Keratinocyte (primary cell): Measurements from ENCODE around the gene PRPF6. TPM values are rescaled to one million over a fixed set of nuclear protein-coding genes. Genes with fewer than 3 reads are reported as not detected.

Source experiments
- DNase-seq: peaks from one replicate; pipeline ENCODE4 v3.0.0-alpha.2; 2011; ENCODE audit warnings: low read depth, missing footprints, low spot score
- FAIRE-seq: peaks from 2 replicates; lab custom pipeline; 2011; peaks lifted over from hg19 to GRCh38; lab: Jason Lieb, UNC
- H2AFZ ChIP-seq: 2 replicates; pipeline ENCODE4 v1.6.0; 2012; ENCODE audit warnings: low read length, control low read depth, inconsistent platforms; ENCODE audit not compliant: control insufficient read depth
- H3K27ac ChIP-seq: 2 replicates; pipeline ENCODE4 v1.5.1; 2011; ENCODE audit warnings: low read length; ENCODE audit not compliant: control insufficient read depth, insufficient read depth
- H3K27me3 ChIP-seq: 3 replicates; pipeline ENCODE4 v1.6.0; 2011; ENCODE audit warnings: low read length; ENCODE audit not compliant: control insufficient read depth, insufficient read depth; ENCODE audit errors: extremely low read depth
- H3K36me3 ChIP-seq, 2 experiments: 2 replicates in 1 of 2; 3 replicates in 1 of 2; pipeline ENCODE4 v1.5.1; 2011; ENCODE audit warnings: low read length in 2 of 2, mild to moderate bottlenecking in 1 of 2; ENCODE audit not compliant: control insufficient read depth in 2 of 2, insufficient read depth in 2 of 2; ENCODE audit errors: extremely low read depth in 1 of 2
- H3K4me1 ChIP-seq: 3 replicates; pipeline ENCODE4 v1.5.1; 2011; ENCODE audit warnings: low read length; ENCODE audit not compliant: control insufficient read depth, insufficient read depth; ENCODE audit errors: extremely low read depth
- H3K4me2 ChIP-seq: 3 replicates; pipeline ENCODE4 v1.6.0; 2011; ENCODE audit warnings: low read depth, low read length; ENCODE audit not compliant: control insufficient read depth, insufficient read depth; ENCODE audit errors: extremely low read depth
- H3K4me3 ChIP-seq, 3 experiments: fragments of 200-600 bp in 1 of 3; sonication (generic) in 1 of 3; 2 replicates in 2 of 3; 3 replicates in 1 of 3; pipeline ENCODE4 v1.5.1; 2011 to 2016; ENCODE audit warnings: low read length in 3 of 3, mild to moderate bottlenecking in 3 of 3, control low read depth in 2 of 3, inconsistent platforms in 1 of 3, low read depth in 1 of 3, mixed read lengths in 1 of 3, mixed run types in 1 of 3, moderate library complexity in 1 of 3; ENCODE audit not compliant: control insufficient read depth in 2 of 3, insufficient read depth in 2 of 3; ENCODE audit errors: extremely low read depth in 1 of 3
- H3K79me2 ChIP-seq: 2 replicates; pipeline ENCODE4 v1.6.0; 2012; ENCODE audit warnings: low read length; ENCODE audit not compliant: control insufficient read depth, insufficient read depth
- H3K9ac ChIP-seq: 3 replicates; pipeline ENCODE4 v1.6.0; 2011; ENCODE audit warnings: low read length; ENCODE audit not compliant: control insufficient read depth, insufficient read depth; ENCODE audit errors: extremely low read depth
- H3K9me1 ChIP-seq: 3 replicates; pipeline ENCODE4 v1.6.0; 2011; ENCODE audit warnings: low read length; ENCODE audit not compliant: control insufficient read depth, insufficient read depth; ENCODE audit errors: extremely low read depth
- H3K9me3 ChIP-seq: 2 replicates; pipeline ENCODE4 v1.5.1; 2012; ENCODE audit warnings: low read depth, low read length; ENCODE audit not compliant: control insufficient read depth
- H4K20me1 ChIP-seq: 3 replicates; pipeline ENCODE4 v1.6.0; 2011; ENCODE audit warnings: low read length; ENCODE audit not compliant: control insufficient read depth, insufficient read depth; ENCODE audit errors: extremely low read depth
- EZH2 ChIP-seq: IDR thresholded peaks from one replicate; pipeline ENCODE4 v1.6.1; 2012; ENCODE audit warnings: inconsistent platforms, mild to moderate bottlenecking, low read length, moderate library complexity
- dilution Hi-C: fragments of 300-500 bp; cut with MboI; formaldehyde crosslinking; loops from one replicate; pipeline ENCODE4 v1.7.0; 2020; ENCODE audit warnings: low sequenced_read_pairs; ENCODE audit not compliant: extremely low pct_ligation_motif_present
- polyA plus RNA-seq, 5 experiments: library from polyadenylated mRNA; depleted of rRNA in 3 of 5; stranded (reverse) in 3 of 5; stranded (forward) in 1 of 5; unstranded in 1 of 5; fragments of >200 nt; gene quantifications; 1 replicate in 1 of 5; 2 replicates in 3 of 5; 3 replicates in 1 of 5; pipeline versions ENCODE4 v1.2.1 to v1.2.3, GENCODE V29; 2011 to 2012; ENCODE audit warnings: missing spikeins in 2 of 5, low read depth in 1 of 5, low replicate concordance in 1 of 5
- small RNA-seq, 3 experiments: library from RNA; depleted of rRNA; stranded (forward); fragments of <200 nt; gene quantifications; one replicate each; pipeline ENCODE3, GENCODE V24; 2012; ENCODE audit warnings: low read depth in 3 of 3, low replicate concordance in 1 of 3; ENCODE audit not compliant: insufficient read length in 3 of 3
- TF ChIP-seq, protein P1 (sequence below), 3 experiments: IDR thresholded peaks in 1 of 3; conservative IDR thresholded peaks in 1 of 3; optimal IDR thresholded peaks in 1 of 3; 2 replicates in 2 of 3; 3 replicates in 1 of 3; pipeline versions ENCODE3 to v1.5.1; 2011; ENCODE audit warnings: low read length in 3 of 3, mild to moderate bottlenecking in 3 of 3, moderate library complexity in 2 of 3, control low read depth in 1 of 3, inconsistent platforms in 1 of 3; ENCODE audit not compliant: insufficient read depth in 2 of 3; ENCODE audit errors: extremely low read depth in 1 of 3

Gene PRPF6
- polyA plus RNA-seq, 1 donor (not counting 4 experiments of a cell fraction or from before 2014, with no cell fraction given): 30.5 TPM

DNA sequence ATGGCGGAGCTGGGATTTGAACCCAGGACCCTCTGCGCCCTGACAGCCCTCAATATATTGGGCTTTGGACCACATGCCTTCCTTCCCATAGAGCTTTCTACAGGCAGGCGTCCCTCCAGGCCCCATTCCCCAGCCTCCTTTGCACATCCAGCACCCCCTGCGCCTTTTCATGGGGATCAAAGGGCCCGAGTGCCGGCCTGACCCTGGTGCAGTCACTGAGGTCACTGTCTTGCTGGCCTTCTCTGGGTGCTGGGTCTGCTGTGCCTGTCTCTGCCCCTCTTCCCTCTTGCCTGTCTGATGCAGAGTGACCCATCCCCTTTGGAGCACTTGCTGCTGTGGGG is 100.7 kb downstream of the PRPF6 start:
- Histone ChIP-seq H3K4me1 (peaks cover 19% of the 10 kb centered on the region), H3K9me1 (no peaks in the 10 kb centered on the region), H4K20me1 (no peaks in the 10 kb centered on the region), H3K79me2 (peaks cover 2% of the 10 kb centered on the region), H3K4me3 (no peak overlapping the region), H3K27ac (no peak overlapping the region), H3K9me3 (no peaks in the 10 kb centered on the region), H3K27me3 (peaks cover 43% of the 10 kb centered on the region), H3K9ac (no peak overlapping the region), H3K4me2 (no peak overlapping the region), H3K36me3 (no peaks in the 10 kb centered on the region), H2AFZ (no peak overlapping the region)
- dilution Hi-C loops: no loop called here
- FAIRE-seq (no peak), DNase-seq (no peak)
- TF ChIP-seq, protein P1, sequence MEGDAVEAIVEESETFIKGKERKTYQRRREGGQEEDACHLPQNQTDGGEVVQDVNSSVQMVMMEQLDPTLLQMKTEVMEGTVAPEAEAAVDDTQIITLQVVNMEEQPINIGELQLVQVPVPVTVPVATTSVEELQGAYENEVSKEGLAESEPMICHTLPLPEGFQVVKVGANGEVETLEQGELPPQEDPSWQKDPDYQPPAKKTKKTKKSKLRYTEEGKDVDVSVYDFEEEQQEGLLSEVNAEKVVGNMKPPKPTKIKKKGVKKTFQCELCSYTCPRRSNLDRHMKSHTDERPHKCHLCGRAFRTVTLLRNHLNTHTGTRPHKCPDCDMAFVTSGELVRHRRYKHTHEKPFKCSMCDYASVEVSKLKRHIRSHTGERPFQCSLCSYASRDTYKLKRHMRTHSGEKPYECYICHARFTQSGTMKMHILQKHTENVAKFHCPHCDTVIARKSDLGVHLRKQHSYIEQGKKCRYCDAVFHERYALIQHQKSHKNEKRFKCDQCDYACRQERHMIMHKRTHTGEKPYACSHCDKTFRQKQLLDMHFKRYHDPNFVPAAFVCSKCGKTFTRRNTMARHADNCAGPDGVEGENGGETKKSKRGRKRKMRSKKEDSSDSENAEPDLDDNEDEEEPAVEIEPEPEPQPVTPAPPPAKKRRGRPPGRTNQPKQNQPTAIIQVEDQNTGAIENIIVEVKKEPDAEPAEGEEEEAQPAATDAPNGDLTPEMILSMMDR (optimal IDR thresholded peaks at IDR 0.05 in 1 of 3, IDR thresholded peaks at IDR 0.05 in 1 of 3, conservative IDR thresholded peaks at IDR 0.05 in 1 of 3; ENCODE audit: extremely low read depth in 1 of 3, insufficient read depth in 2 of 3, low read length in 3 of 3): no peak
- no peak for TF ChIP-seq EZH2

DNA sequence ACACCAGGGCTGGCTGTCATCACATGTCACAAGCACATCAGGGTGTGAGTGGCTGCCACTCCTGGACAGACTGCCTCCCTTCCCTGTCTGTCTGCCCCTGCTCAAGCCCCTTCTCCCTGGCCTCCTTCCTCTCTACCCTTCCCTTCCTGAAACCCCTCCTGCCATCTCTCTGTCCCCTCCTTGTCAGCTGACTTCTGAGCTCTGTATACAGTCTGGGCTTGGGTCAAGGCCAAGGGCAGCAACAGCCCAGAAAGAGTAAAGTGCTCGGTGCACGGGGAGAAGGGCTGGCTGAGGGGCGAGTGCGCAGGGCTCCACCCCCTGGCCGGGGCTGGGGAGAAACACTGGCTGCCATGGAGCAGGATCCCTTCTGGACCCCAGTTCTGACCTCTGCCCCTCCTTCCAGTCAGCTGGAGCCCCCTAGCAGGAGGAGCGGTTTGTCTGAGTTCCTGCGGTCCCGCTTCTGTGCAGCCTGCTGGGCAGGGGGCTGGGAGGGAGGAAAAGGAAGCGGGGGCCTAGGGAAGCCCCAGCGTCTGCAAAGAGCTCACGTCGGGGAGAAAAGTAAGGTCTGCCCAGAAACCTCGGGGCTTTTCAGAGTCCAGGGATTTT is 101.3 kb downstream of the PRPF6 start:
- H3K4me1 ChIP-seq: peaks cover 19% of the 10 kb centered on the region
- peaks cover 2% of the 10 kb centered on the region for H3K79me2 ChIP-seq
- DNase-seq (no peak), FAIRE-seq (no peak)
- peaks cover 43% of the 10 kb centered on the region for H3K27me3 ChIP-seq
- no peak overlapping the region for H3K27ac ChIP-seq
- TF ChIP-seq EZH2: no peak
- TF ChIP-seq, protein P1 (optimal IDR thresholded peaks at IDR 0.05 in 1 of 3, IDR thresholded peaks at IDR 0.05 in 1 of 3, conservative IDR thresholded peaks at IDR 0.05 in 1 of 3; ENCODE audit: extremely low read depth in 1 of 3, insufficient read depth in 2 of 3, low read length in 3 of 3): no peak
- H3K4me3 ChIP-seq: no peak overlapping the region
- no peak overlapping the region for H3K9ac ChIP-seq
- no peaks in the 10 kb centered on the region for H3K36me3 ChIP-seq
- H2AFZ ChIP-seq: no peak overlapping the region
- no peaks in the 10 kb centered on the region for H3K9me3 ChIP-seq
- dilution Hi-C loops: no loop called here
- no peak overlapping the region for H3K4me2 ChIP-seq
- H4K20me1 ChIP-seq: no peaks in the 10 kb centered on the region
- H3K9me1 ChIP-seq: no peaks in the 10 kb centered on the region

Small RNA genes within 50 kb of the gene (small RNA-seq; reads per million reads assigned to genes)
- gene AL355803.1 (0 reads per million in 3 experiments), gene MIR647 (0 reads per million in 3 experiments), gene MIR6813 (0 to 1.0 (median 0) reads per million in 3 experiments)

Other genes starting within 250 kb of the PRPF6 start
- 0.60 to 3.5 TPM (median 0.75 TPM) in 3 replicates for gene LIME1, start 244.5 kb upstream of the PRPF6 start, polyA plus RNA-seq
- gene SLC2A4RG, start 241.4 kb upstream of the PRPF6 start, polyA plus RNA-seq: 18.3 to 33.6 TPM (median 23.5 TPM) in 3 replicates
- 0.12 to 0.18 TPM (median 0.13 TPM) in 3 replicates for gene ZBTB46, start 149.9 kb upstream of the PRPF6 start, polyA plus RNA-seq
- gene ABHD16B, start 119.6 kb upstream of the PRPF6 start, polyA plus RNA-seq: not detected in 3 replicates
- gene TPD52L2, start 115.9 kb upstream of the PRPF6 start, polyA plus RNA-seq: 177 to 208 TPM (median 200 TPM) in 3 replicates
- 43.7 to 62.0 TPM (median 59.0 TPM) in 3 replicates for gene DNAJC5, start 86.0 kb upstream of the PRPF6 start, polyA plus RNA-seq
- 24.1 to 42.2 TPM (median 28.7 TPM) in 3 replicates for gene UCKL1, start 24.7 kb upstream of the PRPF6 start, polyA plus RNA-seq
- 2.4 to 4.4 TPM (median 3.8 TPM) in 3 replicates for gene ZNF512B, start 11.2 kb upstream of the PRPF6 start, polyA plus RNA-seq
- gene SAMD10, start 1.5 kb upstream of the PRPF6 start, polyA plus RNA-seq: 0.45 to 0.93 TPM (median 0.75 TPM) in 3 replicates
- 0.06 to 0.08 TPM (median 0.06 TPM) in 3 replicates for gene C20orf204, start 55.0 kb downstream of the PRPF6 start, polyA plus RNA-seq
- not detected in 3 replicates for gene SOX18, start 68.5 kb downstream of the PRPF6 start, polyA plus RNA-seq
- gene TCEA2, start 82.1 kb downstream of the PRPF6 start, polyA plus RNA-seq: 8.4 to 13.1 TPM (median 9.1 TPM) in 3 replicates
- gene RGS19, start 98.4 kb downstream of the PRPF6 start, polyA plus RNA-seq: 11.6 to 17.4 TPM (median 11.8 TPM) in 3 replicates
- 0.25 to 0.54 TPM (median 0.32 TPM) in 3 replicates for gene OPRL1, start 99.0 kb downstream of the PRPF6 start, polyA plus RNA-seq
- not detected in 3 replicates for gene LKAAEAR1, start 103.3 kb downstream of the PRPF6 start, polyA plus RNA-seq
- not detected in 3 replicates for gene NPBWR2, start 126.4 kb downstream of the PRPF6 start, polyA plus RNA-seq
- gene MYT1, start 183.3 kb downstream of the PRPF6 start, polyA plus RNA-seq: not detected in 3 replicates